ENCODE data around the gene AREG. TPM values are rescaled to one million over a fixed set of nuclear protein-coding genes. Genes with fewer than 3 reads are reported as not detected.

Gene AREG
- total RNA-seq, 1 experiment from 2014 or later = 0.33 TPM

- DNase-seq (ENCODE audit: low spot score) (no peak), ATAC-seq (no peak)
- Mint-ChIP-seq H3K36me3 (no peaks in the 10 kb centered on the region), H3K27me3 (ENCODE audit: low read depth) (0 out of 2 replicates have a peak, but pooled peaks cover 3% of the 10 kb centered on the region), H3K27ac (no peak overlapping the region), H3K9me3 (no peaks in the 10 kb centered on the region), H3K4me1 (no peaks in the 10 kb centered on the region), H3K4me3 (no peak overlapping the region)
- TF ChIP-seq ZBTB43 (CRISPR knock-in tag; IDR thresholded peaks at IDR 0.05) (no peak), ZSCAN18 (CRISPR knock-in tag; IDR thresholded peaks at IDR 0.05) (no peak), JAZF1 (CRISPR knock-in tag; IDR thresholded peaks at IDR 0.05) (no peak), ARID4B (CRISPR knock-in tag; IDR thresholded peaks at IDR 0.05; ENCODE audit: borderline replicate concordance) (no peak), HMGXB4 (CRISPR knock-in tag; IDR thresholded peaks at IDR 0.05) (no peak), NR2C2 (CRISPR knock-in tag; IDR thresholded peaks at IDR 0.05) (no peak), ZNF263 (CRISPR knock-in tag; IDR thresholded peaks at IDR 0.05; ENCODE audit: low read depth) (no peak)
- POLR2A ChIA-PET = no interaction called here
- CTCF ChIA-PET = no interaction called here
These were observed 38.4 kb downstream of the AREG start for GRCh38 chr4:74483226-74483911.

GRCh38 chr4:74486905-74487304 lies 42.0 kb downstream of the AREG start:
- ATAC-seq (no peak), DNase-seq (ENCODE audit: low spot score) (no peak)
- Mint-ChIP-seq H3K27ac (no peak overlapping the region), H3K9me3 (no peaks in the 10 kb centered on the region), H3K27me3 (ENCODE audit: low read depth) (peaks cover 7% of the 10 kb centered on the region; the same call in 1 of the 2 replicates), H3K36me3 (no peaks in the 10 kb centered on the region), H3K4me3 (no peak overlapping the region), H3K4me1 (no peaks in the 10 kb centered on the region)
- POLR2A ChIA-PET = no interaction called here
- CTCF ChIA-PET = no interaction called here
- TF ChIP-seq ZNF416 (CRISPR knock-in tag; IDR thresholded peaks at IDR 0.05) = no peak
- TF ChIP-seq SOX15 (CRISPR knock-in tag; IDR thresholded peaks at IDR 0.05) = no peak
- TF ChIP-seq ATF6 (CRISPR knock-in tag; IDR thresholded peaks at IDR 0.05) = no peak
- TF ChIP-seq ETV6 (CRISPR knock-in tag; IDR thresholded peaks at IDR 0.05) = no peak
- no peak for TF ChIP-seq MLX (CRISPR knock-in tag; IDR thresholded peaks at IDR 0.05)
- TF ChIP-seq ELF4 (CRISPR knock-in tag; IDR thresholded peaks at IDR 0.05; ENCODE audit: low read depth) = no peak
- no peak for TF ChIP-seq STAT6 (CRISPR knock-in tag; conservative IDR thresholded peaks at IDR 0.05; ENCODE audit: low read depth)
- TF ChIP-seq RELA (CRISPR knock-in tag; IDR thresholded peaks at IDR 0.05; ENCODE audit: borderline replicate concordance) = no peak
- TF ChIP-seq E2F1 (CRISPR knock-in tag; IDR thresholded peaks at IDR 0.05) = no peak
- no peak for TF ChIP-seq PRRX2 (CRISPR knock-in tag; IDR thresholded peaks at IDR 0.05)

All from WTC11 (cell line).